HL-60 (cell line): ENCODE data around the gene LIMS1.

Experiments
- GABPA ChIP-seq: IDR thresholded peaks from 2 replicates; pipeline ENCODE4 v1.6.1; 2012; ENCODE audit warnings: low read depth
- TF ChIP-seq, protein P1 (sequence below): IDR thresholded peaks from one replicate; pipeline ENCODE4 v1.5.1; 2011; ENCODE audit warnings: low read length, control low read depth, inconsistent platforms; ENCODE audit not compliant: insufficient read depth
- TF ChIP-seq, protein P2 (sequence below): IDR thresholded peaks from 2 replicates; pipeline ENCODE4 v1.6.1; 2012; ENCODE audit warnings: low read depth; ENCODE audit not compliant: insufficient replicate concordance

DNA sequence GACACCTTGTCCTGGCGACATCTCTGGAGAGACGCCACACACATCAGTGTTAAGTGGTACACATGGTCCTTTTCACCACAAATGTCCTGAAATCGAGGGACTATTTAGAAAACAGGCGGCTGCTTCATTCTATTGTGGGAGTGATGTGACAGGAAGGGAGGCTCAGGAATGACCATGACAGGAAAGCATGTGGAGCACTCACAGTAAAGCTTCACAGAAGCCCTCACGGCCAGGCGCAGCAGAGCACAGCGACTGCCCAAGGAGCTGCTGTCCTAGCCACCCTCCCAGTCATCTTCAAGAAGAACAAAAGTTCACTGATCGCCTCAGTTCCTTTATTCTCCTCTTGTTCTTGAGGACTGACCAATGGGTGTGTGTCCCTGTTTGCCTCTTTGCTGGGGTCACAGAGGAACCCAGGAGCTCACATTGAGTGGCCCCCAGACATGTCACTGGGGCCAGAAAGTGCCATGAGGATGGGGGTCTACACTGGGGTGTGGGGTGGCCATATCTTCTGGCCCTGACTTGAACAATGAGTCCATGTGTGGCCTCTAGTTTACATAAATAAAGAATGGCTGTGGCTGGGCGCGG lies 100.4 kb downstream of the LIMS1 start:
- TF ChIP-seq, protein P1, sequence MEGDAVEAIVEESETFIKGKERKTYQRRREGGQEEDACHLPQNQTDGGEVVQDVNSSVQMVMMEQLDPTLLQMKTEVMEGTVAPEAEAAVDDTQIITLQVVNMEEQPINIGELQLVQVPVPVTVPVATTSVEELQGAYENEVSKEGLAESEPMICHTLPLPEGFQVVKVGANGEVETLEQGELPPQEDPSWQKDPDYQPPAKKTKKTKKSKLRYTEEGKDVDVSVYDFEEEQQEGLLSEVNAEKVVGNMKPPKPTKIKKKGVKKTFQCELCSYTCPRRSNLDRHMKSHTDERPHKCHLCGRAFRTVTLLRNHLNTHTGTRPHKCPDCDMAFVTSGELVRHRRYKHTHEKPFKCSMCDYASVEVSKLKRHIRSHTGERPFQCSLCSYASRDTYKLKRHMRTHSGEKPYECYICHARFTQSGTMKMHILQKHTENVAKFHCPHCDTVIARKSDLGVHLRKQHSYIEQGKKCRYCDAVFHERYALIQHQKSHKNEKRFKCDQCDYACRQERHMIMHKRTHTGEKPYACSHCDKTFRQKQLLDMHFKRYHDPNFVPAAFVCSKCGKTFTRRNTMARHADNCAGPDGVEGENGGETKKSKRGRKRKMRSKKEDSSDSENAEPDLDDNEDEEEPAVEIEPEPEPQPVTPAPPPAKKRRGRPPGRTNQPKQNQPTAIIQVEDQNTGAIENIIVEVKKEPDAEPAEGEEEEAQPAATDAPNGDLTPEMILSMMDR: no peak
- TF ChIP-seq, protein P2, sequence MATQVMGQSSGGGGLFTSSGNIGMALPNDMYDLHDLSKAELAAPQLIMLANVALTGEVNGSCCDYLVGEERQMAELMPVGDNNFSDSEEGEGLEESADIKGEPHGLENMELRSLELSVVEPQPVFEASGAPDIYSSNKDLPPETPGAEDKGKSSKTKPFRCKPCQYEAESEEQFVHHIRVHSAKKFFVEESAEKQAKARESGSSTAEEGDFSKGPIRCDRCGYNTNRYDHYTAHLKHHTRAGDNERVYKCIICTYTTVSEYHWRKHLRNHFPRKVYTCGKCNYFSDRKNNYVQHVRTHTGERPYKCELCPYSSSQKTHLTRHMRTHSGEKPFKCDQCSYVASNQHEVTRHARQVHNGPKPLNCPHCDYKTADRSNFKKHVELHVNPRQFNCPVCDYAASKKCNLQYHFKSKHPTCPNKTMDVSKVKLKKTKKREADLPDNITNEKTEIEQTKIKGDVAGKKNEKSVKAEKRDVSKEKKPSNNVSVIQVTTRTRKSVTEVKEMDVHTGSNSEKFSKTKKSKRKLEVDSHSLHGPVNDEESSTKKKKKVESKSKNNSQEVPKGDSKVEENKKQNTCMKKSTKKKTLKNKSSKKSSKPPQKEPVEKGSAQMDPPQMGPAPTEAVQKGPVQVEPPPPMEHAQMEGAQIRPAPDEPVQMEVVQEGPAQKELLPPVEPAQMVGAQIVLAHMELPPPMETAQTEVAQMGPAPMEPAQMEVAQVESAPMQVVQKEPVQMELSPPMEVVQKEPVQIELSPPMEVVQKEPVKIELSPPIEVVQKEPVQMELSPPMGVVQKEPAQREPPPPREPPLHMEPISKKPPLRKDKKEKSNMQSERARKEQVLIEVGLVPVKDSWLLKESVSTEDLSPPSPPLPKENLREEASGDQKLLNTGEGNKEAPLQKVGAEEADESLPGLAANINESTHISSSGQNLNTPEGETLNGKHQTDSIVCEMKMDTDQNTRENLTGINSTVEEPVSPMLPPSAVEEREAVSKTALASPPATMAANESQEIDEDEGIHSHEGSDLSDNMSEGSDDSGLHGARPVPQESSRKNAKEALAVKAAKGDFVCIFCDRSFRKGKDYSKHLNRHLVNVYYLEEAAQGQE: no peak
- TF ChIP-seq GABPA: no peak
